CD4-positive, alpha-beta T cell treated with Interleukin-15 for 4 hours (primary cell): ENCODE data around the gene HEATR1.
"Not testable (repeated sequence)": the region's sequence is repeated elsewhere in the genome, so short reads cannot be mapped to it uniquely, and the experiment has no call there.

ENCODE experiments used
- DNase-seq: peaks from one replicate; pipeline ENCODE4 v3.0.0-alpha.2; 2020; ENCODE audit warnings: low spot score

Gene HEATR1

GRCh38 chr1:236508593-236509027 is 95.7 kb downstream of the HEATR1 start:
- DNase-seq, result no peak

- DNase-seq, result no peak
Measured at GRCh38 chr1:236507022-236507700, 97.2 kb downstream of the HEATR1 start.

GRCh38 chr1:236504338-236504737 is 100.0 kb downstream of the HEATR1 start:
- DNase-seq, result not testable (repeated sequence)

- no peak for DNase-seq
Measured at GRCh38 chr1:236502972-236503639, 101.2 kb downstream of the HEATR1 start.

GRCh38 chr1:236502579-236502971 is 101.7 kb downstream of the HEATR1 start:
- DNase-seq, result no peak

GRCh38 chr1:236501093-236501492 is 103.2 kb downstream of the HEATR1 start:
- DNase-seq, result no peak
